WI38 (cell line): ENCODE data around the gene EEF1A2.

Experiments used
- H3K4me3 ChIP-seq: 2 replicates; pipeline ENCODE4 v1.5.1; 2011; ENCODE audit warnings: low read depth, mild to moderate bottlenecking, control low read depth, low read length
- TF ChIP-seq, protein P1 (sequence below): IDR thresholded peaks from 2 replicates; pipeline ENCODE4 v1.5.1; 2012; ENCODE audit warnings: low read depth, mild to moderate bottlenecking, control low read depth, low read length

Gene EEF1A2

DNA sequence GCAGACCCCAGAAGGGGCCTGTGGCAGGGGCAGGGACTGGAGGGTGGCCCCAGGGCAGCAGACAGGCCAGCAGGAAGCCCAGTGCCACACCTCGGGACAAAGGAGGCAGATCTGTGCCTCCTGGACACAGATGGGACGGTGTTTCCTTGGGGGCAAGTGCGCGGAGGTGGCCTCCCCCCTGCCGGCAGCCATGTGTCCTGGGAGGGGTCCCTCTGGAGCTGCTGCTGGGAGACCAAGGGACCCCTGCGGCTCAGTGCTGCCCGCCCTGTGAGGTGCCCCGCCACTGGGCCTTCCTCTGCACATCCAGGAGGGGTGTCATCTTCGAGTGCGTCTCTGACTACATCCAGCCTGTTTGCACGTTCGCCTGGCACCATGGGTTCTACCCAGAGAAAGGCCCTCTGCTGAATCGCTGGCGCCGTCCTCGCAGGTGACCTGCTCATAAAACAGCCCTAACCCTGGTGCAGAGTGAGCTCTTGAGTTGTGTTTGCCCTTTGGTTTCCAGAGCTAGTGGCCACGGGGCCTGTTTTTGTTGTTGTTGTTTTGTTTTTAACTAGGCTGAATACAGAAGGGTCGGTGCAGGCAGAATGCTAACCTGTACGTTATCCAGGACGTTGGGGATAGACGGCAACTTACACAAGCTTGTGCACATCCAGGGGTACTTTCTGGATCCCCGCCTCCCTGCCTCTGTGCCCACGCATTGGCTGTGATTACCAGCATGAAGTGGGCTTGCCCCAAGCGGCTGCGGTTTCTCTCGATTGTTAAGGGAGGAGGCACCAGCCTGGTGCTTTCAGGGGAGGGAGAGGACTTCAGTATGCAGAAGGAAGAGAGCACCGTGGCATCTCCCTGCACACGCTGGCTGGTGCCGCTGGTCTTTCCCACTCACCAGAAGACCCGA lies 25.1 kb downstream of the EEF1A2 start:
- TF ChIP-seq, protein P1, sequence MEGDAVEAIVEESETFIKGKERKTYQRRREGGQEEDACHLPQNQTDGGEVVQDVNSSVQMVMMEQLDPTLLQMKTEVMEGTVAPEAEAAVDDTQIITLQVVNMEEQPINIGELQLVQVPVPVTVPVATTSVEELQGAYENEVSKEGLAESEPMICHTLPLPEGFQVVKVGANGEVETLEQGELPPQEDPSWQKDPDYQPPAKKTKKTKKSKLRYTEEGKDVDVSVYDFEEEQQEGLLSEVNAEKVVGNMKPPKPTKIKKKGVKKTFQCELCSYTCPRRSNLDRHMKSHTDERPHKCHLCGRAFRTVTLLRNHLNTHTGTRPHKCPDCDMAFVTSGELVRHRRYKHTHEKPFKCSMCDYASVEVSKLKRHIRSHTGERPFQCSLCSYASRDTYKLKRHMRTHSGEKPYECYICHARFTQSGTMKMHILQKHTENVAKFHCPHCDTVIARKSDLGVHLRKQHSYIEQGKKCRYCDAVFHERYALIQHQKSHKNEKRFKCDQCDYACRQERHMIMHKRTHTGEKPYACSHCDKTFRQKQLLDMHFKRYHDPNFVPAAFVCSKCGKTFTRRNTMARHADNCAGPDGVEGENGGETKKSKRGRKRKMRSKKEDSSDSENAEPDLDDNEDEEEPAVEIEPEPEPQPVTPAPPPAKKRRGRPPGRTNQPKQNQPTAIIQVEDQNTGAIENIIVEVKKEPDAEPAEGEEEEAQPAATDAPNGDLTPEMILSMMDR, result no peak
- no peak overlapping the region for H3K4me3 ChIP-seq

DNA sequence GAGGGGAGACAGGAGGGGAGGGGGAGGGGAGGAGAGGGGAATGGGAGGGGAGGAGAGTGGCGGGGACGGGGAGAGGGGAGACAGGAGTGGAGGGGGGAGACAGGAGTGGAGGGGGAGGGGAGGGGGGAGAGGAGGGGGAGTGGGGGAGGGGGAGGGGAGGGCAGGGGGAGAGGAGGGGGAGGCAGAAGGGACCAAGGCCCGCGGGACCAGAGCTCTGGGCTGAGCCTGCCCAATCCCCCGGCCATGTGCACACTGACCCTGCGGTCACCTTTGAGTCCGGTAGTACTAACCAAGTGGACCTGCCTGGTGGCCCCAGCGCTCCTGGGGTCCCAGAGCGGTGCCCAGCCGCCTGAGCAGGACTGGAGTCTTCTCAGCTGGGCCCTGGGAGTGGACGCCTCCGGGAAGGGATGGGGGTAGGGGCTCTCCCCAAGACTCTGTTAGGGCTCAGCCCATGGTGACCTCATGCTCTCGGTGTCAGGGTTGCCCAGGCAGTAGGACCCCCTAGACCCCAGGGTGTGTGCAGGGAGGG lies 26.0 kb downstream of the EEF1A2 start:
- H3K4me3 ChIP-seq, result no peak overlapping the region
- TF ChIP-seq, protein P1, result no peak

DNA sequence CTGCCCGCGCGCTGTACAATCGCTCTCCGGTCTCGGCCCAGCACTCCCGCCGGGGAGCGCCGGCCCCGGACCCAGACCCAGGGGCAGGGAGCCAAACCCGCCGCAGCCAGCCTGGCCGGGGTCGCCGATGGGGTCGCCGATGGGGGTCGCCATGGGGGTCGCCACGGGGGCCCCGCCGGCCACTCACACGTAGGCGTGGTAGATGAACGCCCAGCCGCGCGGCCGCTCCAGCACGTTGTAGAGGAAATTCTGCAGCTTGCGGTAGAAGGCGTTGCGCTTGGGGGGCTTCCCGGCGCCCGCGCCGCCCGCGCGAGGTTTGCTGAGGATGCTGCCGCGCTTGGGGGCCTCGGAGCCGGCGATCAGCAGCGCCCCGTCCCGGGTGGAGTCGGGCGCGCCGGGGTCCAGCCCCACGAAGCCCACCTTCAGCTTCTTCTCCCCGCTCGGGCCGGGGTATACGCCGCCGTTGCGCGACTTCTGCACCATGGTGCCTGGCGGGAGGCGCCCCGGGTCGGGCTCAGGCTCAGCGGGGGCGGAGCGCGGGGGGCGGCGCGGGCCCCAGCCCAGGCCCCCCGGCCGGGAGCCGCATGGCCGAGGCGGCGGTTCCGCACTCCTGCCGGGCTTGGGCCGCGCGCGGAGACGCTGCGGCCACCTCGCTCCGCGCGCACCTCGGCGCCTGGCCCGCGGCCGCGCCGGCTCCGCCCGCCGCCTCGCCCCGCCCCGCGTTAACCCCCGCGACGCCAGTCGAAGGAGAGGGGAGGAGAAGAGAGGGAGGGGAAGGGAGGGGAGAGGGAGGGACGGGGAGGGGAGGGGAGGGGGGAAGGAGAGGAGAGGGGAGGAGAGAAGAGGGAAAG lies 26.7 kb downstream of the EEF1A2 start, which contains the start of gene KCNQ2:
KCNQ2 (minus strand) TSS at position 675 of the 851 bp plus-strand sequence; CDS start at position 483, 192 bp downstream.
- TF ChIP-seq, protein P1, result no peak
- no peak within 1 kb of the TSS for H3K4me3 ChIP-seq

DNA sequence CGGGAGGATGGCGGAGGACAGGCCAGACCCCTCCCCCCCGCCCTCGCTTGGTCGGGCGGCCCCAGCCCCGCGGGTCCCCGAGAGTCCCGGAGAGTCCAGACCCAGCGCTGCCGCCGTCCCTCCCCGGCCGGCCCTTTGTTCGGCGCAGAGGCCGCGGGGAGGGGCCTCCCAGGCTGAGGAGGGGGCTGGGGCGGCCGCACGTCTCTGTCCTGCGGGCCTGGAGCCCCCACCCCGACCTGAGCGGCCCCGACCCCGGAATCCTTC lies 27.2 kb downstream of the EEF1A2 start:
- no peak overlapping the region for H3K4me3 ChIP-seq
- TF ChIP-seq, protein P1, result no peak

DNA sequence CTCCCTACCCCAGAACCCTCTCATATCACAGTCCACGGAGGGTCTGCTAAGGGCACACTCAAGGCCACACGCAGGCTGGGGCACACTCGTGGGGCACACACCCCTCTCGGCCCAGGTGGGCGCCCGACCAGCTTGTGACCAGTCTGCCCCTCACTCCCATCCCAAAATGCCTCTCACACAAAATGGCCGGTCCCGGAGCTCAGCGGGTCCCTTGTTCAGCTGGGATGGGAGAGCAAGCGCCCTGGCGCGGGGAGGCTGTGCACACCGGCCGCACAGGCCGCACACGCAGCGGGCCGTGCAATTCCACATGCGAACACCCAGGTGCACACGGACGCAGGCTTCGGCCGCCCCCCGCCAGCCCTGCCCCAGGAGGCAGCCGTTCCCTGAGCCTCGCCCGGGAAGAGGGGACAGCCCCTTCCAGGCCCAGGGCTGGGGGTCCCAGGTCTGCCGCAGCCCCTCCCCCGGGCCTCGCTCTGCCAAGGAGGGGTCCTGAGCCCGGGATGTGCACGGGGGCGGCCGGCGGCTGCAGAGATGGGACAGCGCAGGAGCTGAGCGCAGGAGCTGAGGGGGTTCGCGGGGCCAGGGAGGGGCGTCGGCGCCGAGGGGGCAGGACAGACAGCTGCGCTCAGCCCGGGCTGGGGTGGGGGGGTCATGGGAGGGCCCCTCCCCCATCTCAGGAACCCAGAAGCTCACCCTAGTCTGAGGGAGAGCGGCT lies 27.7 kb downstream of the EEF1A2 start:
- TF ChIP-seq, protein P1, result no peak
- H3K4me3 ChIP-seq, result no peak overlapping the region

DNA sequence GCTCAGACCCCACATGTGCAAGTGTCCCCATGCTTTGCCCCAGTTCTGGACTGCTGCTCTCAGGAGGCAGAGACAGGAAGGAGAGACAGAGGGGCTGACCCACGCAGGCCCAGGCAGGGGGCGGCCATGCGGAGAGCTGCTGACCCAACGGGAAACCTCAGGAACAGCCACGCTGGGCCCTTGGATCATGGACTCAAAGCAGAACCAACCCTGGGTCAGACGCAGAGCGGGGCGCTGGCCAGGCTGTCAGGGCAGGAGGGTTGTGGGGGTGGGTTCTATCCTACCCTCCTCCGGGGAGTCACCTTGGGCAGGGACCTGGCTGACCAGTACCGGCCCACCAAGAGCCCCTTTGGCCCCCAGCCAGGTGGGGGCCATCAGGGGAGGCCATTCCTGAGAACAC lies 28.5 kb downstream of the EEF1A2 start:
- TF ChIP-seq, protein P1, result no peak
- H3K4me3 ChIP-seq, result no peak overlapping the region
